ENCODE data around the gene PDILT.
"Not testable (repeated sequence)": the region's sequence is repeated elsewhere in the genome, so short reads cannot be mapped to it uniquely, and the experiment has no call there.

Gene PDILT

DNA sequence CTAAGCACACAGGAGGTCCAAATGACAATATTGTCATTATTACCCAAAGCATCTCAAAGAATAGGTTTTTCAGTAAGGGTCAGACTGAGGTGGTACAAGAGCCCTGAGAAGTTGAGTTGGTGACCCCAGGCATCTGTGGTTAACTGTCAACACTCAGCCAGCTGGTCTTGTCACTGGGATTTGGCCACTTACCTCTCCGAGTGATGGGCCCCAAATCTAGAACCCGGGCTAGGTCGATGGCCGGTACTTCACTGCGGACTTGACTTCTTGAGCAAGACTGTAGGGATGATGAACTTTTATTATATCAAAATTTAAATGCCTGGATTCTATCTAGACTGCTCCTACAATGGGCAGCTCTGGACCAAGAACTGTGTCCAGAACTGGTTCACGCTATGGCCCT lies 88.8 kb downstream of the PDILT start:
- no peaks in the 10 kb centered on the region for H3K36me3 ChIP-seq (ENCODE audit: control insufficient read depth, insufficient read depth, low read length)
- H3K4me3 ChIP-seq (ENCODE audit: low read length): no peak overlapping the region
- H3K9ac ChIP-seq (ENCODE audit: low read length): no peak overlapping the region
- H3K27me3 ChIP-seq (ENCODE audit: control insufficient read depth, insufficient read depth, low read length): no peaks in the 10 kb centered on the region
- no peaks in the 10 kb centered on the region for H3K4me1 ChIP-seq (ENCODE audit: control insufficient read depth, insufficient read depth, low read length)
- H3K9me3 ChIP-seq (ENCODE audit: control insufficient read depth, low read length): no peaks in the 10 kb centered on the region

DNA sequence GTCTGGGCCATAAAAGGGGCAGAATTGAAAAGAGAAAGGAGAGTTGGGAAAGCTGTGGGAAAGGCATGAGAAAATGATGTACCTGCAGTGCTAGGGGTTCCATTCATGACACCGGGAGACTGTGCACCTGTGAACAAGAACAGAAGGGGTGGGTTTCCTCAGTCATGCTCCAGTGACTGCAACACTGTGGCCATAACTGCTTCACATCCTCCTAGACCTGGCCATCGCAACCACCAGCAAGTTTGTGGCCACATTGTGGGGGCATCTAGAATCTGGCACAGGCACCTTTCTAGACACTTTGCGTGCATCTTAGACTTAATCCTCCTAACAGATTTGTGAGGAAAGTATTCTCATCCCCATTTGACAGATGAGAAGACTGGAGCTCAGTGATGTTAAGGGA lies 90.0 kb downstream of the PDILT start:
- H3K9me3 ChIP-seq (ENCODE audit: control insufficient read depth, low read length): no peaks in the 10 kb centered on the region
- H3K9ac ChIP-seq (ENCODE audit: low read length): no peak overlapping the region
- H3K36me3 ChIP-seq (ENCODE audit: control insufficient read depth, insufficient read depth, low read length): no peaks in the 10 kb centered on the region
- no peaks in the 10 kb centered on the region for H3K27me3 ChIP-seq (ENCODE audit: control insufficient read depth, insufficient read depth, low read length)
- no peak overlapping the region for H3K4me3 ChIP-seq (ENCODE audit: low read length)
- H3K4me1 ChIP-seq (ENCODE audit: control insufficient read depth, insufficient read depth, low read length): no peaks in the 10 kb centered on the region

DNA sequence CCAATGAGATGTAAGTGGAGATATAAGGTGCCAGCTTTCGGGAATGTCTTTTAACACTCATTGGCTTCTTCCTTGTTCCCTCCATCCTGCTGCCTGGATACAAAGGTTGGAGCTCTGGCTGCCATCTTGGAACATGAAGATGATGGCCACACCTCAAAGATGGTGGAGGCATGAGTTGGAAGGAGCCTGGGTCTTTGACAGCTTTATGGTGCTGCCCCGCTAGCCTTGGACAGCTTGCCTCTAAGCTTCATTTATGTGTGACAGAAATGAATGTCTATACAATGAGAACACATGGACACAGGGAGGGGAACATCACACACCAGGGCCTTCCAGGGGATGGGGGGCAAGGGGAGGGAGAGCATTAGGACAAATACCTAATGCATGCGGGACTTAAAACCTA lies 90.8 kb downstream of the PDILT start:
- no peaks in the 10 kb centered on the region for H3K27me3 ChIP-seq (ENCODE audit: control insufficient read depth, insufficient read depth, low read length)
- no peak overlapping the region for H3K9ac ChIP-seq (ENCODE audit: low read length)
- H3K9me3 ChIP-seq (ENCODE audit: control insufficient read depth, low read length): no peaks in the 10 kb centered on the region
- no peaks in the 10 kb centered on the region for H3K4me1 ChIP-seq (ENCODE audit: control insufficient read depth, insufficient read depth, low read length)
- no peaks in the 10 kb centered on the region for H3K36me3 ChIP-seq (ENCODE audit: control insufficient read depth, insufficient read depth, low read length)
- no peak overlapping the region for H3K4me3 ChIP-seq (ENCODE audit: low read length)

DNA sequence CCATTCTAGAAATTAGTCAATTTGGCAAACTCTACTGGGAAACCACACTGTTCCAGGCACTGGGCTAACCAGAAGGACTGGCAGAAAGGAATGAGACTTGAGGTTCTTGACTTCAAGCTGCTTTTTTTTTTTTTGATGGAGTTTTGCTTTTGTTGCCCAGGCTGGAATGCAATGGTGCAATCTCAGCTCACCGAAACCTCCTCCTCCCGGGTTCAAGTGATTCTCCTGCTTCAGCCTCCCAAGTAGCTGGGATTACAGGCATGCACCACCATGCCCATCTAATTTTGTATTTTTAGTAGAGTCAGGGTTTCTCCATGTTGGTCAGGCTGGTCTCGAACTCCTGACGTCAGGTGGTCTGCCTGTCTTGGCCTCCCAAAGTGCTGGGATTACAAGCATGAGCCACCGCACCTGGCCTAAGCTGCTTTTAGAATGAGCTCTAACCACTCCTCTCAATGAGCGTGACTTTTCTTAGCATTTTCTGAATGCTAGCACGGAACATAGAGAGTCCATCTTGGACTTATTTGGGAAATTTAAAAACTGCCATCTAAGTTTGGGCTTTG lies 91.9 kb downstream of the PDILT start:
- H3K9ac ChIP-seq (ENCODE audit: low read length); H3K9me3 ChIP-seq (ENCODE audit: control insufficient read depth, low read length); H3K4me3 ChIP-seq (ENCODE audit: low read length); H3K27me3 ChIP-seq (ENCODE audit: control insufficient read depth, insufficient read depth, low read length); H3K36me3 ChIP-seq (ENCODE audit: control insufficient read depth, insufficient read depth, low read length); H3K4me1 ChIP-seq (ENCODE audit: control insufficient read depth, insufficient read depth, low read length): not testable (repeated sequence)

DNA sequence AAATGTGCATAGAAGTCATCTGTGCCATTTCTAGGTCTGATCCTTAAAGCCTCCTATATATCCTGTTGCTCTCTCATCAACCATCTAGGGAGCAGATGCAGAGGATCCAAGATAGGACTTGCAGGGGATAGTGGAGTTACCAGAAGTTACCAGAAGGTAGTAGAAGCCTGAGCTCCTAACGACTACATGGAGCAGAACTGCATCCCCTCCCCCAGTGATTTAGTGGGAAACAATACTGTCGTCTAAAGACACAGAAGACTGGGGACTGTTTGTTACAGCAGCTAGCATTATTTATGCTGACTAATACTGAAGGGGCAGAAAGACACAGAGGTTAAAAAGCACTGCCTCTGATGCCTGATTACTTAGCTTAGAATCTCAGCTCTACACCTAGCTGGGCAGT lies 93.0 kb downstream of the PDILT start:
- Histone ChIP-seq H3K9me3 (ENCODE audit: control insufficient read depth, low read length) (no peaks in the 10 kb centered on the region), H3K9ac (ENCODE audit: low read length) (no peak overlapping the region), H3K4me3 (ENCODE audit: low read length) (no peak overlapping the region), H3K4me1 (ENCODE audit: control insufficient read depth, insufficient read depth, low read length) (no peaks in the 10 kb centered on the region), H3K27me3 (ENCODE audit: control insufficient read depth, insufficient read depth, low read length) (no peaks in the 10 kb centered on the region), H3K36me3 (ENCODE audit: control insufficient read depth, insufficient read depth, low read length) (no peaks in the 10 kb centered on the region)

DNA sequence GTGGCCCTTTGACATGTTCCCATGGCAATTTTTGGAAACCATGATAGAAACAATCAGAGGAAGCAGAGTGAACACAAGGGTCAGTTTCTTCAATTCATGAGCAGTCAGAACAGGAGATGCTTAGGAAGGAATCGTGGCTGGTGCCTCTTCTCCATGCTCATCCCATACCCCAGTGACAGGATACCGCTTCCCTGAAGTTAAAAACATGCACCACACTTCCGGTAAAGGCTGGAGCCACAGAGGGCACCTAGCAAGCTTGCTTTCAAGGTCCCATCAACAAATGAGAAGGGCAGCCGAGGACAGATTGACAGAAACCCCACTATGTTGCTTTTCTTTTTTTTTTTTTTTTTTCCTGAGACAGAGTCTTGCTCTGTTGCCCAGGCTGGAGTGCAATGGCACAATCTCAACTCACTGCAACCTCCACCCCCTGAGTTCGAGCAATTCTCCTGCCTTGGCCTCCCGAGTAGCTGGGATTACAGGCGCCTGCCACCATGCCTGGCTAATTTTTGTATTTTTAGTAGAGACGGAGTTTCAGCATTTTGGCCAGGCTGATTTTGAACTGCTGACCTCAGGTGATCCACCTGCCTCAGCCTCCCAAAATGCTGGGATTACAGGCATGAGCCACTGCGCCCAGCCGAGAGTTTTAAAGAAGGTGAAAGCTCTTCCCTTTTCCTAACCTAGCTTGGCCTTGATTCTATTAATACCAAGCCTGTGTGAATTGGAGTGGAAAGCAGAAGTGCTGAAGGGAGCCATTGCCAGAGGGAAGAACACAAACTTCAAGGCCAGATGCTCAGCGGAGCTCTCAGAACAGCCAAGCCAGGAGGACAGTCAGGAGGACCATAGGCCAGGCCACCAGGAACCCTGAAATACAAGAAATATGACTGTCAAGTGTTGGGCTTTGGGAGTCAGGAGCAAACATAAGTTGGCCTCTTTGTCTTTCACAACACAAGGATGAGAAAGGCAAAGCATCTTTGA lies 93.8 kb downstream of the PDILT start:
- Histone ChIP-seq H3K4me1 (ENCODE audit: control insufficient read depth, insufficient read depth, low read length) (no peaks in the 10 kb centered on the region), H3K36me3 (ENCODE audit: control insufficient read depth, insufficient read depth, low read length) (no peaks in the 10 kb centered on the region), H3K27me3 (ENCODE audit: control insufficient read depth, insufficient read depth, low read length) (no peaks in the 10 kb centered on the region), H3K9ac (ENCODE audit: low read length) (no peak overlapping the region), H3K4me3 (ENCODE audit: low read length) (no peak overlapping the region), H3K9me3 (ENCODE audit: control insufficient read depth, low read length) (no peaks in the 10 kb centered on the region)

DNA sequence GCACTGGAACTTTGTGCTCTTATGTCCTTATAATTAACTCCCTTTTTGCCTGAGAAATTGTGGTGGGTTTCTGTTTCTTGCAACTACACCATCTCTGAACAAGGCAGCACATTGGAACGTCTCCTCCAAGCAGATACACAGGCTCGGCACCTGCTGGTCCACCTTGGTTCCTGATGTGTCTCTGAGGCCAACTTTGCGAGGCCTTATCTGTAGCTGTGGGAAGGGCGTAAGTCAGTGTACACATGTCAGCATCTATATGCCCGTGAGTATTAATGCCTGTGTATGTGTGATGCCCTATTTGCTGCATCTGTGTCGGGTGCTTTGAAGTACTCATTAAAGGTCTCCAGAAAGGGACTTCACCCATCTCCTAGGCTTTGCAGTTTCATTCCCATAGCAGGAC lies 94.8 kb downstream of the PDILT start:
- H3K27me3 ChIP-seq (ENCODE audit: control insufficient read depth, insufficient read depth, low read length): no peaks in the 10 kb centered on the region
- H3K4me3 ChIP-seq (ENCODE audit: low read length): no peak overlapping the region
- no peak overlapping the region for H3K9ac ChIP-seq (ENCODE audit: low read length)
- no peaks in the 10 kb centered on the region for H3K9me3 ChIP-seq (ENCODE audit: control insufficient read depth, low read length)
- no peaks in the 10 kb centered on the region for H3K4me1 ChIP-seq (ENCODE audit: control insufficient read depth, insufficient read depth, low read length)
- H3K36me3 ChIP-seq (ENCODE audit: control insufficient read depth, insufficient read depth, low read length): no peaks in the 10 kb centered on the region

Data from mucosa of stomach (tissue), 1 donor.